H1 (cell line): ENCODE data around the gene MARK3. TPM values are rescaled to one million over a fixed set of nuclear protein-coding genes. Genes with fewer than 3 reads are reported as not detected.

Experiments
- BACH1 ChIP-seq: IDR thresholded peaks from 2 replicates; pipeline ENCODE4 v1.6.1; 2012; ENCODE audit warnings: low read length, improper control_type of control experiment
- CTCF ChIP-seq, 3 experiments: IDR thresholded peaks; 1 replicate in 2 of 3; 2 replicates in 1 of 3; pipeline versions ENCODE4 v1.5.1 to v1.6.1; 2011; ENCODE audit warnings: low read length in 3 of 3, mild to moderate bottlenecking in 3 of 3, inconsistent platforms in 2 of 3, low read depth in 1 of 3, moderate library complexity in 1 of 3; ENCODE audit not compliant: insufficient read depth in 1 of 3; ENCODE audit errors: control extremely low read depth in 1 of 3
- EGR1 ChIP-seq: IDR thresholded peaks from 2 replicates; pipeline ENCODE4 v1.6.1; 2011; ENCODE audit warnings: low read depth, low read length, borderline replicate concordance
- PHF8 ChIP-seq: fragments of 200-600 bp; sonication (generic); conservative IDR thresholded peaks from 2 replicates; pipeline ENCODE4 v1.7.1; 2012; ENCODE audit warnings: low read depth, mild to moderate bottlenecking, inconsistent platforms, low read length, moderate library complexity
- POLR2A ChIP-seq, 2 experiments: IDR thresholded peaks; 1 replicate in 1 of 2; 2 replicates in 1 of 2; pipeline ENCODE4 v1.6.1; 2011; ENCODE audit warnings: low read depth in 2 of 2, low read length in 2 of 2, mild to moderate bottlenecking in 2 of 2; ENCODE audit errors: control extremely low read depth in 1 of 2
- YY1 ChIP-seq: IDR thresholded peaks from 2 replicates; pipeline ENCODE4 v1.6.1; 2011; ENCODE audit warnings: low read depth, mild to moderate bottlenecking, low read length
- polyA plus RNA-seq, 7 experiments: library from polyadenylated mRNA; depleted of rRNA in 3 of 7; stranded (reverse) in 5 of 7; unstranded in 2 of 7; fragments of >200 nt in 5 of 7; fragments of 200-250 nt in 2 of 7; gene quantifications; 1 replicate in 5 of 7; 2 replicates in 1 of 7; 4 replicates in 1 of 7; pipeline versions ENCODE4 v1.2.1 to v1.2.3, GENCODE V29; 2011 to 2013; ENCODE audit warnings: missing spikeins in 2 of 7, mixed read lengths in 2 of 7
- total RNA-seq: library from RNA; stranded (reverse); fragmentation: NEBNext Ultra II Directional; extraction: Animal tissue kit (Norgen Biotek cat#: 25700); gene quantifications from 2 replicates; pipeline ENCODE4 v1.2.1, GENCODE V29; 2021

The MARK3 gene
- total and polyA plus RNA-seq, 2 of the 8 experiments (the other 6 are each of a cell fraction or from before 2014, with no cell fraction given): 39.4 to 76.9 TPM

DNA sequence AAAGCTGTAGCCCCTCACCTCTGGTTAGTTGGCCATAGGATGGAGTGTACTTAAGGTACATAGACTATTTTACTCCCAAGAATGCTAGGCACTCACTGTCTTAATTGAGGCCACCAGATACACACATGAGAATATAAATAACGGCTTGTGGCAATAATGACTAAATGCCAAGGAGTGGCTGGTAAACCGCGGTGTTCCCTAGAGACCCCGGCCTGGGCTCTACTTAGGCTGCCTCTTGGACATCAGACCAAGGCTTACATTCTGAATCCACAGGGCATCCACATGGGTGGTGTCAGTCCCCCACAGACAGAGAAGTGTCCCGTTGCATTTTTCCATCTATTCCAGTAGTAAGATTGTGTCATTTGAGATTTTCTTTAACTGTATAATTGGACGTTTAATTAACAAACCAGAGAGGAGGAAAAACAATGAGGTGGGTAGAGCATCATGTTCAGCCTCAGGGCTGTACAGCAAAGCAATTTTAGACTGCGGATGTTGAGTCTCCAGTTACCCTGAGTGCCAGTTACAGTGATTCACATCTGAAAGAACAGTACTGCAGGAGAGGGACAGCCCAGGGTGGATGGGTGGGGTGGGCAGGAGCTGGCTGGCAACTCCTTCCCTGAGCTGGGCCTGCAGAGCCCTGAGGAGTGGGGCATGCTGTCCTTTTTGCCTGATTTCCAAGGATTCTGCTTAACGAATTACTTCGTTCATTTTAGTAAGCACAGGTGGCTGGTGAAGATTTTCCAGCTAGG lies 116.9 kb downstream of the MARK3 start (continued):
- TF ChIP-seq CTCF (IDR thresholded peaks at IDR 0.05; ENCODE audit: control extremely low read depth in 1 of 3, insufficient read depth in 1 of 3, low read depth in 1 of 3, low read length in 3 of 3): no peak
- TF ChIP-seq EGR1: no peak
- TF ChIP-seq BACH1: no peak
- TF ChIP-seq YY1: no peak
- TF ChIP-seq POLR2A (IDR thresholded peaks at IDR 0.05; ENCODE audit: control extremely low read depth in 1 of 2, low read depth in 2 of 2, low read length in 2 of 2): no peak
- no peak for TF ChIP-seq PHF8
